OCI-LY7 (cell line): ENCODE data around the gene IGSF21. TPM values are rescaled to one million over a fixed set of nuclear protein-coding genes. Genes with fewer than 3 reads are reported as not detected.

Experiments
- BruUV-seq: library from RNA; stranded (reverse); fragments of 400-500 nt; replicated peaks from 2 replicates; lab custom pipeline; 2021; lab: Mats Ljungman, UMichigan
- CTCF ChIA-PET: fragments of 300-600 bp; sonication (Branson Sonifier 250); formaldehyde crosslinking; loops from one replicate; lab custom pipeline; 2022; ENCODE audit warnings: antibody characterized with exemption; ENCODE audit not compliant: unreplicated experiment; lab: Charles Lee
- POLR2A ChIA-PET: fragments of 300-600 bp; sonication (Branson Sonifier 250); formaldehyde crosslinking; loops from one replicate; lab custom pipeline; 2022; ENCODE audit warnings: antibody characterized with exemption; lab: Charles Lee
- DNase-seq: peaks from one replicate; pipeline ENCODE4 v3.0.0-alpha.2; 2015; ENCODE audit warnings: low spot score
- H2AFZ ChIP-seq: fragments of 200-600 bp; sonication (generic), shearing (Covaris generic); 2 replicates; pipeline ENCODE4 v1.6.1; 2014; ENCODE audit warnings: mild to moderate bottlenecking, antibody characterized with exemption, low read length, moderate library complexity
- H3K27ac ChIP-seq: fragments of 200-600 bp; sonication (generic); 2 replicates; pipeline ENCODE4 v1.5.1; 2014; ENCODE audit warnings: mixed run types, low read depth, mild to moderate bottlenecking, moderate library complexity, low read length, inconsistent platforms; ENCODE audit not compliant: poor library complexity, severe bottlenecking
- H3K36me3 ChIP-seq: fragments of 200-600 bp; sonication (generic); 2 replicates; pipeline ENCODE4 v1.6.1; 2014; ENCODE audit warnings: mild to moderate bottlenecking, antibody characterized with exemption, low read length, moderate library complexity, mixed read lengths; ENCODE audit not compliant: insufficient read depth
- H3K4me1 ChIP-seq: fragments of 200-600 bp; sonication (generic); 2 replicates; pipeline ENCODE4 v1.5.1; 2014; ENCODE audit warnings: mild to moderate bottlenecking, low read length; ENCODE audit not compliant: insufficient read depth, poor library complexity, severe bottlenecking
- H3K4me2 ChIP-seq: fragments of 200-600 bp; sonication (generic); 2 replicates; pipeline ENCODE4 v1.6.1; 2014; ENCODE audit warnings: mild to moderate bottlenecking, low read length
- H3K4me3 ChIP-seq: fragments of 200-600 bp; sonication (generic); 2 replicates; pipeline ENCODE4 v1.5.1; 2014; ENCODE audit warnings: mild to moderate bottlenecking, low read depth, low read length; ENCODE audit not compliant: poor library complexity, severe bottlenecking
- H3K79me2 ChIP-seq: fragments of 200-600 bp; sonication (generic); 2 replicates; pipeline ENCODE4 v1.6.1; 2016; ENCODE audit warnings: low read depth, mild to moderate bottlenecking, low read length, moderate library complexity, mixed read lengths; ENCODE audit not compliant: insufficient read depth
- H3K9me2 ChIP-seq: fragments of 200-600 bp; sonication (generic); 2 replicates; pipeline ENCODE4 v1.6.1; 2016; ENCODE audit warnings: mild to moderate bottlenecking, low read length, mixed read lengths; ENCODE audit not compliant: insufficient read depth
- H3K9me3 ChIP-seq: fragments of 200-600 bp; sonication (generic); 2 replicates; pipeline ENCODE4 v1.6.1; 2014; ENCODE audit warnings: mild to moderate bottlenecking, mixed run types, low read length, mixed read lengths
- H4K20me1 ChIP-seq: fragments of 200-600 bp; sonication (generic); 2 replicates; pipeline ENCODE4 v1.6.1; 2014; ENCODE audit warnings: mild to moderate bottlenecking, antibody characterized with exemption, low read length, moderate library complexity, mixed read lengths; ENCODE audit not compliant: insufficient read depth
- EZH2phosphoT487 ChIP-seq: fragments of 200-600 bp; sonication (generic); IDR thresholded peaks from 2 replicates; pipeline ENCODE4 v1.6.1; 2018; ENCODE audit warnings: low read depth, borderline replicate concordance, mild to moderate bottlenecking, mixed run types, antibody characterized with exemption, low read length, moderate library complexity, mixed read lengths
- intact Hi-C: fragments of 100-400 bp; cut with micrococcal nuclease; formaldehyde crosslinking; loops from one replicate; pipeline ENCODE4 v1.10.0; 2022; ENCODE audit not compliant: unreplicated experiment
- total RNA-seq, 2 experiments: library from RNA; depleted of rRNA in 1 of 2; stranded (reverse); fragments of >200 nt in 1 of 2; shearing (Covaris generic) in 1 of 2; gene quantifications; 2 replicates each; pipeline ENCODE4 v1.2.3, GENCODE V29; 2014 to 2022
- TF ChIP-seq, protein P1 (sequence below): fragments of 200-600 bp; sonication (generic); conservative IDR thresholded peaks from 2 replicates; pipeline ENCODE4 v1.5.1; 2014; ENCODE audit warnings: mild to moderate bottlenecking, antibody characterized with exemption, low read length, moderate library complexity, mixed read lengths

Gene IGSF21
- total RNA-seq, 2 experiments from 2014 or later = 0.17 TPM; not detected in 1

DNA sequence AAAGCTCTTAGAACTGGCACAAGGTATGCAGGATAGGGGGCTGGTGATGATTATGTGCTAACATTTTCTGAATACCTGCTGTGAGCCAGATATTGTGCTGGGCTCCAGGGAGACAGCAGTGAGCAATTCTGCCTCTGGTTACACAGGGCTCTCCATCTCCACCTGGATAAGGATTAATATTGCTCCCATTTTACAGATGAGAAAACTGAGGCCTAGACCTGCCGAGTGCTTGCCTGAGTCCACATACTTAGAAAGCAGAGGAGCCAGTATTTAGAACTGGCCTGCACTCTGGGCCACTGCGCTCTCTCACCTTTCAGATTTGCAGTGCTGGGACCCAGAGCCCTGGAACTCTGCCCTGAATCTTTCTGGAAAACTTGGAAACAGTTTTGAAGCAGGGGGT, 205.9 kb downstream of the IGSF21 start:
- no peak overlapping the region for H3K4me2 ChIP-seq
- H2AFZ ChIP-seq = no peak overlapping the region
- H3K27ac ChIP-seq = no peak overlapping the region
- no peak overlapping the region for H3K4me3 ChIP-seq
- no peaks in the 10 kb centered on the region for H4K20me1 ChIP-seq
- no peaks in the 10 kb centered on the region for H3K79me2 ChIP-seq
- CTCF ChIA-PET = no interaction called here
- H3K9me3 ChIP-seq = no peaks in the 10 kb centered on the region
- TF ChIP-seq EZH2phosphoT487 = no peak
- TF ChIP-seq, protein P1, sequence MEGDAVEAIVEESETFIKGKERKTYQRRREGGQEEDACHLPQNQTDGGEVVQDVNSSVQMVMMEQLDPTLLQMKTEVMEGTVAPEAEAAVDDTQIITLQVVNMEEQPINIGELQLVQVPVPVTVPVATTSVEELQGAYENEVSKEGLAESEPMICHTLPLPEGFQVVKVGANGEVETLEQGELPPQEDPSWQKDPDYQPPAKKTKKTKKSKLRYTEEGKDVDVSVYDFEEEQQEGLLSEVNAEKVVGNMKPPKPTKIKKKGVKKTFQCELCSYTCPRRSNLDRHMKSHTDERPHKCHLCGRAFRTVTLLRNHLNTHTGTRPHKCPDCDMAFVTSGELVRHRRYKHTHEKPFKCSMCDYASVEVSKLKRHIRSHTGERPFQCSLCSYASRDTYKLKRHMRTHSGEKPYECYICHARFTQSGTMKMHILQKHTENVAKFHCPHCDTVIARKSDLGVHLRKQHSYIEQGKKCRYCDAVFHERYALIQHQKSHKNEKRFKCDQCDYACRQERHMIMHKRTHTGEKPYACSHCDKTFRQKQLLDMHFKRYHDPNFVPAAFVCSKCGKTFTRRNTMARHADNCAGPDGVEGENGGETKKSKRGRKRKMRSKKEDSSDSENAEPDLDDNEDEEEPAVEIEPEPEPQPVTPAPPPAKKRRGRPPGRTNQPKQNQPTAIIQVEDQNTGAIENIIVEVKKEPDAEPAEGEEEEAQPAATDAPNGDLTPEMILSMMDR = no peak
- POLR2A ChIA-PET = no interaction called here
- no peaks in the 10 kb centered on the region for H3K36me3 ChIP-seq
- intact Hi-C loops = no loop called here
- H3K9me2 ChIP-seq = no peaks in the 10 kb centered on the region
- BruUV-seq = no TSS peak
- no peaks in the 10 kb centered on the region for H3K4me1 ChIP-seq
- DNase-seq = no peak

DNA sequence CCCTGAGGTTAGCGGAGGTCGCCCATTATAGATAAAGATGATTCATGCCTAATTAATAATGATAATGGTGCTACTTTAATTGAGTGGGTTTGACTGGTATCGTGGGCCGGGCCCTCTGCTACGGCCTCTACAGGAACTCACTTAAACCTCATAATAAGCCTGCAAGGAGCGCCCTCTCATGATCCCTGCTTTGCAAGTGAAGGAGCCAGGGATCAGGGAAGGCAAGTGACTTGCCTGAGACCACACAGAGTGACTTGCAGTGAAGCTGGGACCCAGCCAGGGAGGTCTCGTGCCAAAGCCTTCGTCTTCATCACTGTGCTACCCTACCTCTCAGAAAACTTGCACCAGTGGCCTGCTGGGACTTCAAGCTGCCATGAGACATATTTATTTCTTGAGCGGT, 206.8 kb downstream of the IGSF21 start:
- no peaks in the 10 kb centered on the region for H3K79me2 ChIP-seq
- no peaks in the 10 kb centered on the region for H3K9me3 ChIP-seq
- H4K20me1 ChIP-seq = no peaks in the 10 kb centered on the region
- H3K36me3 ChIP-seq = no peaks in the 10 kb centered on the region
- no peak overlapping the region for H2AFZ ChIP-seq
- no peak overlapping the region for H3K27ac ChIP-seq
- BruUV-seq = no TSS peak
- no peaks in the 10 kb centered on the region for H3K4me1 ChIP-seq
- ChIA-PET CTCF (no interaction called here), POLR2A (no interaction called here)
- no peaks in the 10 kb centered on the region for H3K9me2 ChIP-seq
- intact Hi-C loops = no loop called here
- no peak overlapping the region for H3K4me3 ChIP-seq
- no peak for TF ChIP-seq EZH2phosphoT487
- TF ChIP-seq, protein P1 = no peak
- no peak for DNase-seq
- H3K4me2 ChIP-seq = no peak overlapping the region

- H3K79me2 ChIP-seq = no peaks in the 10 kb centered on the region
- ChIA-PET CTCF (no interaction called here), POLR2A (no interaction called here)
- no peak overlapping the region for H3K4me3 ChIP-seq
- no peak overlapping the region for H3K27ac ChIP-seq
- H3K9me2 ChIP-seq = no peaks in the 10 kb centered on the region
- no peak overlapping the region for H2AFZ ChIP-seq
- TF ChIP-seq, protein P1 = no peak
- no peak for TF ChIP-seq EZH2phosphoT487
- H3K4me1 ChIP-seq = no peaks in the 10 kb centered on the region
- H3K4me2 ChIP-seq = no peak overlapping the region
- no peaks in the 10 kb centered on the region for H4K20me1 ChIP-seq
- no peaks in the 10 kb centered on the region for H3K9me3 ChIP-seq
- intact Hi-C loops = no loop called here
- DNase-seq = no peak
- no TSS peak for BruUV-seq
- no peaks in the 10 kb centered on the region for H3K36me3 ChIP-seq
These were observed 207.9 kb downstream of the IGSF21 start for GRCh38 chr1:18315449-18315848.
